CD1c-positive myeloid dendritic cell (primary cell): ENCODE data around the gene REC8.

ENCODE experiments used
- DNase-seq: peaks from one replicate; pipeline ENCODE4 v3.0.0-alpha.2; 2016; ENCODE audit errors: extremely low spot score

The REC8 gene

GRCh38 chr14:24159777-24160498 is 11.9 kb upstream of the REC8 start:
- no peak for DNase-seq

GRCh38 chr14:24160499-24160849 is 11.4 kb upstream of the REC8 start:
- DNase-seq = no peak

- peak; percentile 98 for DNase-seq
Observed at GRCh38 chr14:24160850-24161804, 10.8 kb upstream of the REC8 start, which contains the start of gene IRF9. Gene IRF9 (plus strand): TSS chr14:24161265. CDS start chr14:24162145, 880 bp downstream.

- peak; percentile 13 for DNase-seq
Observed at GRCh38 chr14:24162093-24162492, 9.8 kb upstream of the REC8 start.

- no peak for DNase-seq
Observed at GRCh38 chr14:24164518-24164991, 7.3 kb upstream of the REC8 start.

- DNase-seq = no peak
Observed at GRCh38 chr14:24165785-24166184, 6.1 kb upstream of the REC8 start.

GRCh38 chr14:24167469-24168114 is 4.3 kb upstream of the REC8 start:
- peak; percentile 59 for DNase-seq

- no peak for DNase-seq
Observed at GRCh38 chr14:24172261-24172860, 481 bp downstream of the REC8 start.

GRCh38 chr14:24172871-24173281 is 996 bp downstream of the REC8 start:
- no peak for DNase-seq

GRCh38 chr14:24176599-24176998 is 4.7 kb downstream of the REC8 start:
- DNase-seq = no peak

GRCh38 chr14:24177041-24177825 is 5.4 kb downstream of the REC8 start:
- DNase-seq = no peak

GRCh38 chr14:24177891-24178290 is 6.0 kb downstream of the REC8 start:
- no peak for DNase-seq

- no peak for DNase-seq
Observed at GRCh38 chr14:24178399-24179178, 6.7 kb downstream of the REC8 start.

- no peak for DNase-seq
Observed at GRCh38 chr14:24179294-24179960, 7.5 kb downstream of the REC8 start.

- no peak for DNase-seq
Observed at GRCh38 chr14:24179961-24180796, 8.3 kb downstream of the REC8 start.

- DNase-seq = no peak
Observed at GRCh38 chr14:24181371-24182077, 9.6 kb downstream of the REC8 start.

GRCh38 chr14:24182110-24182882 is 10.4 kb downstream of the REC8 start:
- no peak for DNase-seq
